HepG2 (cell line): Measurements from ENCODE around the gene PLXDC2. TPM values are rescaled to one million over a fixed set of nuclear protein-coding genes. Genes with fewer than 3 reads are reported as not detected.

ENCODE experiments used
- ATAC-seq: fragments of 200-7000 bp; cut with Tn5 transposase; 3 replicates; pipeline ENCODE4 v1.9.1; 2020; ENCODE audit warnings: mild to moderate bottlenecking, moderate library complexity
- BruUV-seq: library from RNA; stranded (reverse); fragments of 400-500 nt; replicated peaks from 2 replicates; lab custom pipeline; 2021; lab: Mats Ljungman, UMichigan
- CTCF ChIA-PET: fragments of 300-600 bp; formaldehyde crosslinking; extraction: SDS; loops from one replicate; lab custom pipeline; 2021; ENCODE audit warnings: low total read pairs, inconsistent platforms, low intra/inter-chr PET ratio; lab: Yijun Ruan, JAX
- POLR2A ChIA-PET: fragments of 350-600 bp; sonication (Branson Sonifier 250); formaldehyde crosslinking; loops from one replicate; lab custom pipeline; 2020; ENCODE audit warnings: antibody characterized with exemption, inconsistent platforms; lab: Yijun Ruan, JAX
- DNase-seq: peaks from one replicate; pipeline ENCODE4 v3.0.0-alpha.2; 2015; ENCODE audit warnings: low spot score
- FAIRE-seq: peaks from 3 replicates; lab custom pipeline; 2011; peaks lifted over from hg19 to GRCh38; lab: Jason Lieb, UNC
- H2AFZ ChIP-seq: one replicate; pipeline ENCODE4 v1.6.1; 2011; ENCODE audit warnings: low read length, inconsistent platforms
- H3K27ac ChIP-seq: fragments of 300-600 bp; 3 replicates; pipeline ENCODE4 v1.8.0; 2011; ENCODE audit warnings: mixed run types, mild to moderate bottlenecking, mixed read lengths, low read length, inconsistent platforms; ENCODE audit not compliant: insufficient read depth; ENCODE audit errors: extremely low read length
- H3K27me3 ChIP-seq, 2 experiments: fragments of 200-600 bp in 1 of 2; 2 replicates in 1 of 2; 3 replicates in 1 of 2; pipeline versions ENCODE4 v1.6.0 to v1.8.0; 2011; ENCODE audit warnings: low read length in 2 of 2, mild to moderate bottlenecking in 2 of 2, moderate library complexity in 2 of 2, inconsistent platforms in 1 of 2; ENCODE audit not compliant: insufficient read depth in 2 of 2, control insufficient read depth in 1 of 2
- H3K36me3 ChIP-seq, 2 experiments: fragments of 200-600 bp in 1 of 2; replicated peaks in 1 of 2; 2 replicates in 1 of 2; 3 replicates in 1 of 2; pipeline versions ENCODE4 v1.5.1 to v1.8.0; 2011; ENCODE audit warnings: low read length in 2 of 2, inconsistent platforms in 1 of 2; ENCODE audit not compliant: insufficient read depth in 2 of 2, control insufficient read depth in 1 of 2
- H3K4me1 ChIP-seq: 2 replicates; pipeline ENCODE4 v1.5.1; 2012; ENCODE audit warnings: low read length, inconsistent platforms; ENCODE audit not compliant: insufficient read depth
- H3K4me2 ChIP-seq: 2 replicates; pipeline ENCODE4 v1.6.0; 2011; ENCODE audit warnings: low read depth, low read length, inconsistent platforms
- H3K4me3 ChIP-seq, 3 experiments: fragments of 200-600 bp in 1 of 3; sonication (generic), shearing (Covaris generic) in 1 of 3; replicated peaks in 1 of 3; 2 replicates each; pipeline ENCODE4 v1.5.1; 2011 to 2016; ENCODE audit warnings: low read length in 3 of 3, inconsistent platforms in 2 of 3, low read depth in 2 of 3, mild to moderate bottlenecking in 2 of 3, control low read depth in 1 of 3, mixed read lengths in 1 of 3; ENCODE audit not compliant: insufficient read depth in 1 of 3
- H3K79me2 ChIP-seq: one replicate; pipeline ENCODE4 v1.6.1; 2011; ENCODE audit warnings: low read length, inconsistent platforms; ENCODE audit not compliant: insufficient read depth
- H3K9ac ChIP-seq: 2 replicates; pipeline ENCODE4 v1.6.0; 2011; ENCODE audit warnings: mild to moderate bottlenecking, low read depth, low read length, inconsistent platforms; ENCODE audit not compliant: insufficient read depth
- H3K9me3 ChIP-seq: 2 replicates; pipeline ENCODE4 v1.5.1; 2012; ENCODE audit warnings: mild to moderate bottlenecking, low read length
- H4K20me1 ChIP-seq: 2 replicates; pipeline ENCODE4 v1.6.0; 2011; ENCODE audit warnings: inconsistent platforms, mild to moderate bottlenecking, low read length, moderate library complexity; ENCODE audit not compliant: insufficient read depth
- ATF3 ChIP-seq: sonication (generic); formaldehyde crosslinking; IDR thresholded peaks from 2 replicates; pipeline ENCODE4 v1.4.0; 2020; ENCODE audit warnings: missing genetic modification reagents
- EHMT2 ChIP-seq: fragments of 200-600 bp; sonication (generic); IDR thresholded peaks from 2 replicates; pipeline ENCODE4 v1.7.0; 2017; ENCODE audit warnings: antibody characterized with exemption, low read depth, low read length, borderline replicate concordance
- KDM2A ChIP-seq: sonication (generic); formaldehyde crosslinking; IDR thresholded peaks from 2 replicates; pipeline ENCODE4 v1.4.0; 2020; ENCODE audit warnings: low read depth, missing genetic modification reagents, borderline replicate concordance
- SNAPC2 ChIP-seq: sonication (generic); formaldehyde crosslinking; IDR thresholded peaks from 2 replicates; pipeline ENCODE4 v1.8.1; 2022; ENCODE audit warnings: mild to moderate bottlenecking, missing genetic modification reagents
- ZFP36L2 ChIP-seq: sonication (generic); formaldehyde crosslinking; IDR thresholded peaks from 2 replicates; pipeline ENCODE4 v1.4.0; 2020; ENCODE audit warnings: missing genetic modification reagents
- ZFP41 ChIP-seq: sonication (generic); formaldehyde crosslinking; IDR thresholded peaks from 2 replicates; pipeline ENCODE4 v1.4.0; 2020; ENCODE audit warnings: mild to moderate bottlenecking, missing genetic modification reagents, borderline replicate concordance
- ZNF350 ChIP-seq: sonication (generic); formaldehyde crosslinking; IDR thresholded peaks from 2 replicates; pipeline ENCODE4 v1.4.0; 2020; ENCODE audit warnings: mild to moderate bottlenecking, low read depth, missing genetic modification reagents, borderline replicate concordance
- ZNF576 ChIP-seq: sonication (generic); formaldehyde crosslinking; IDR thresholded peaks from 2 replicates; pipeline ENCODE4 v1.4.0; 2020; ENCODE audit warnings: mild to moderate bottlenecking, missing genetic modification reagents
- WGBS: methylation state at CpG from one replicate; pipeline ENCODE4 v1.1.6; 2017; ENCODE audit warnings: low lambda C conversion rate; 5-methylcytosine and 5-hydroxymethylcytosine counted together
- in situ Hi-C: cut with HindIII; loops from 2 replicates; pipeline ENCODE4 v1.10.0; 2017; ENCODE audit warnings: low pct_unique_long_range_greater_than_20kb; ENCODE audit not compliant: extremely low pct_ligation_motif_present
- intact Hi-C: fragments of 100-400 bp; cut with micrococcal nuclease; formaldehyde crosslinking; loops from one replicate; pipeline ENCODE4 v1.10.0; 2022; ENCODE audit not compliant: unreplicated experiment
- polyA plus RNA-seq, 8 experiments: library from polyadenylated mRNA; depleted of rRNA in 3 of 8; stranded (reverse) in 7 of 8; unstranded in 1 of 8; fragments of >200 nt; fragmentation: Illumina TruSeq in 4 of 8; extraction: Trizol in 4 of 8; gene quantifications; 2 replicates each; pipeline versions ENCODE4 v1.2.1 to v1.2.3, GENCODE V29; 2011 to 2016; ENCODE audit warnings: low read depth in 4 of 8, missing spikeins in 1 of 8, mixed read lengths in 1 of 8; ENCODE audit not compliant: insufficient read depth in 1 of 8
- total RNA-seq, 5 experiments: library from RNA; depleted of rRNA; stranded (reverse); fragments of >200 nt; fragmentation: Illumina TruSeq; extraction: Trizol; gene quantifications; 2 replicates each; pipeline ENCODE4 v1.2.3, GENCODE V29; 2016; ENCODE audit warnings: low read depth in 1 of 5
- TF ChIP-seq, protein P1 (sequence below): sonication (generic); formaldehyde crosslinking; IDR thresholded peaks from 2 replicates; pipeline ENCODE4 v1.5.0; 2020; ENCODE audit warnings: mild to moderate bottlenecking, missing genetic modification reagents, moderate library complexity

PLXDC2 gene
- total and polyA plus RNA-seq, 2 of the 13 experiments (the other 11 are each of a cell fraction or from before 2014, with no cell fraction given), result 2.1 to 2.4 TPM

DNA sequence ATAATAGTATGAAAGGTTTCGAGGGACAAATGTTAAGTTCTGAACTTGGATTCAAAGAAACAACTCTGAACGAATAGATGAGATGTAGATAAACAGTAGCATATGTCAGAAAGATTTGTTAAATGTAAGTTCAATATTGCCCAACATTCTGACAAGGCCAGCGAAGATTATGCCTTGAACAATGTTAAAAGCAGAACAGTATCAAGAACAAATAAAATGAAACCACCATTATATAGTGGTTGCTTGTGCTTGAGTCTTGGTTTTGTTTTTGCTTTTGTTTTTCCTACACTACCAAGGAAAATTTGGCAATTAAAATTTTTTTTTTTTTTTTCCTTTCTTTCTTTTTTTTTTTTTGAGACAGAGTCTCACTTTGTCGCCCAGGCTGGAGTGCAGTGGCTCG lies 66.4 kb downstream of the PLXDC2 start:
- Histone ChIP-seq H3K9me3 (no peaks in the 10 kb centered on the region), H3K36me3 (no peaks in the 10 kb centered on the region), H3K9ac (no peak overlapping the region), H3K79me2 (no peaks in the 10 kb centered on the region), H3K27me3 (no peaks in the 10 kb centered on the region), H3K4me2 (no peak overlapping the region), H2AFZ (no peak overlapping the region), H4K20me1 (0 out of 2 replicates have a peak, but pooled peaks cover 2% of the 10 kb centered on the region), H3K4me3 (no peak overlapping the region), H3K4me1 (no peaks in the 10 kb centered on the region), H3K27ac (no peak overlapping the region)
- 37% methylated on average over 5 of the region's 5 CpGs for WGBS
- no peak for TF ChIP-seq ZFP36L2 (CRISPR knock-in tag)
- TF ChIP-seq ZNF576, result no peak
- no peak for TF ChIP-seq ATF3 (CRISPR knock-in tag)
- TF ChIP-seq, protein P1, sequence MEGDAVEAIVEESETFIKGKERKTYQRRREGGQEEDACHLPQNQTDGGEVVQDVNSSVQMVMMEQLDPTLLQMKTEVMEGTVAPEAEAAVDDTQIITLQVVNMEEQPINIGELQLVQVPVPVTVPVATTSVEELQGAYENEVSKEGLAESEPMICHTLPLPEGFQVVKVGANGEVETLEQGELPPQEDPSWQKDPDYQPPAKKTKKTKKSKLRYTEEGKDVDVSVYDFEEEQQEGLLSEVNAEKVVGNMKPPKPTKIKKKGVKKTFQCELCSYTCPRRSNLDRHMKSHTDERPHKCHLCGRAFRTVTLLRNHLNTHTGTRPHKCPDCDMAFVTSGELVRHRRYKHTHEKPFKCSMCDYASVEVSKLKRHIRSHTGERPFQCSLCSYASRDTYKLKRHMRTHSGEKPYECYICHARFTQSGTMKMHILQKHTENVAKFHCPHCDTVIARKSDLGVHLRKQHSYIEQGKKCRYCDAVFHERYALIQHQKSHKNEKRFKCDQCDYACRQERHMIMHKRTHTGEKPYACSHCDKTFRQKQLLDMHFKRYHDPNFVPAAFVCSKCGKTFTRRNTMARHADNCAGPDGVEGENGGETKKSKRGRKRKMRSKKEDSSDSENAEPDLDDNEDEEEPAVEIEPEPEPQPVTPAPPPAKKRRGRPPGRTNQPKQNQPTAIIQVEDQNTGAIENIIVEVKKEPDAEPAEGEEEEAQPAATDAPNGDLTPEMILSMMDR (CRISPR knock-in tag), result no peak
- no peak for TF ChIP-seq EHMT2
- no peak for TF ChIP-seq SNAPC2 (CRISPR knock-in tag)
- no peak for TF ChIP-seq KDM2A (CRISPR knock-in tag)
- no peak for TF ChIP-seq ZFP41
- TF ChIP-seq ZNF350 (CRISPR knock-in tag), result no peak
- ChIA-PET POLR2A (no interaction called here), CTCF (no interaction called here)
- intact Hi-C loops (no loop called here), in situ Hi-C loops (no loop called here)
- DNase-seq, result no peak
- BruUV-seq, result no TSS peak
- no peak for ATAC-seq
- FAIRE-seq, result no peak
